GM23338 (cell line): ENCODE results near the gene NCK2.

ENCODE experiments used
- EZH2 ChIP-seq: fragments of 200-600 bp; sonication (generic); IDR thresholded peaks from one replicate; pipeline ENCODE4 v1.8.0; 2017; ENCODE audit warnings: antibody characterized with exemption, mild to moderate bottlenecking, low read depth; ENCODE audit not compliant: unreplicated experiment
- TF ChIP-seq, protein P1 (sequence below), 2 experiments: fragments of 200-600 bp in 1 of 2; sonication (generic) in 1 of 2; conservative IDR thresholded peaks; 2 replicates each; pipeline versions ENCODE4 v1.5.1 to v1.6.1; 2016 to 2017; ENCODE audit warnings: antibody characterized with exemption in 2 of 2, low read depth in 2 of 2, mild to moderate bottlenecking in 2 of 2, moderate library complexity in 1 of 2

- TF ChIP-seq EZH2 = no peak
- TF ChIP-seq, protein P1, sequence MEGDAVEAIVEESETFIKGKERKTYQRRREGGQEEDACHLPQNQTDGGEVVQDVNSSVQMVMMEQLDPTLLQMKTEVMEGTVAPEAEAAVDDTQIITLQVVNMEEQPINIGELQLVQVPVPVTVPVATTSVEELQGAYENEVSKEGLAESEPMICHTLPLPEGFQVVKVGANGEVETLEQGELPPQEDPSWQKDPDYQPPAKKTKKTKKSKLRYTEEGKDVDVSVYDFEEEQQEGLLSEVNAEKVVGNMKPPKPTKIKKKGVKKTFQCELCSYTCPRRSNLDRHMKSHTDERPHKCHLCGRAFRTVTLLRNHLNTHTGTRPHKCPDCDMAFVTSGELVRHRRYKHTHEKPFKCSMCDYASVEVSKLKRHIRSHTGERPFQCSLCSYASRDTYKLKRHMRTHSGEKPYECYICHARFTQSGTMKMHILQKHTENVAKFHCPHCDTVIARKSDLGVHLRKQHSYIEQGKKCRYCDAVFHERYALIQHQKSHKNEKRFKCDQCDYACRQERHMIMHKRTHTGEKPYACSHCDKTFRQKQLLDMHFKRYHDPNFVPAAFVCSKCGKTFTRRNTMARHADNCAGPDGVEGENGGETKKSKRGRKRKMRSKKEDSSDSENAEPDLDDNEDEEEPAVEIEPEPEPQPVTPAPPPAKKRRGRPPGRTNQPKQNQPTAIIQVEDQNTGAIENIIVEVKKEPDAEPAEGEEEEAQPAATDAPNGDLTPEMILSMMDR (conservative IDR thresholded peaks at IDR 0.05; ENCODE audit: low read depth in 2 of 2) = no peak
These were observed 92.4 kb downstream of the NCK2 start for GRCh38 chr2:105836840-105837692.
